GM18498 (cell line): ENCODE data around the gene C18orf32.
"Not testable (repeated sequence)": the region's sequence is repeated elsewhere in the genome, so short reads cannot be mapped to it uniquely, and the experiment has no call there.

Experiments used
- ATAC-seq: cut with Tn5 transposase; IDR thresholded peaks from one replicate; pipeline ENCODE4 v1.9.1; 2021; ENCODE audit warnings: mild to moderate bottlenecking, moderate library complexity; ENCODE audit not compliant: unreplicated experiment

C18orf32 gene

GRCh38 chr18:49472459-49472858, 14.6 kb downstream of the C18orf32 start:
- no peak for ATAC-seq

- no peak for ATAC-seq
Observed at GRCh38 chr18:49471532-49471931, 15.5 kb downstream of the C18orf32 start.

GRCh38 chr18:49467599-49467998, 19.4 kb downstream of the C18orf32 start:
- ATAC-seq: no peak

GRCh38 chr18:49467019-49467563, 19.9 kb downstream of the C18orf32 start:
- ATAC-seq: no peak

DNA sequence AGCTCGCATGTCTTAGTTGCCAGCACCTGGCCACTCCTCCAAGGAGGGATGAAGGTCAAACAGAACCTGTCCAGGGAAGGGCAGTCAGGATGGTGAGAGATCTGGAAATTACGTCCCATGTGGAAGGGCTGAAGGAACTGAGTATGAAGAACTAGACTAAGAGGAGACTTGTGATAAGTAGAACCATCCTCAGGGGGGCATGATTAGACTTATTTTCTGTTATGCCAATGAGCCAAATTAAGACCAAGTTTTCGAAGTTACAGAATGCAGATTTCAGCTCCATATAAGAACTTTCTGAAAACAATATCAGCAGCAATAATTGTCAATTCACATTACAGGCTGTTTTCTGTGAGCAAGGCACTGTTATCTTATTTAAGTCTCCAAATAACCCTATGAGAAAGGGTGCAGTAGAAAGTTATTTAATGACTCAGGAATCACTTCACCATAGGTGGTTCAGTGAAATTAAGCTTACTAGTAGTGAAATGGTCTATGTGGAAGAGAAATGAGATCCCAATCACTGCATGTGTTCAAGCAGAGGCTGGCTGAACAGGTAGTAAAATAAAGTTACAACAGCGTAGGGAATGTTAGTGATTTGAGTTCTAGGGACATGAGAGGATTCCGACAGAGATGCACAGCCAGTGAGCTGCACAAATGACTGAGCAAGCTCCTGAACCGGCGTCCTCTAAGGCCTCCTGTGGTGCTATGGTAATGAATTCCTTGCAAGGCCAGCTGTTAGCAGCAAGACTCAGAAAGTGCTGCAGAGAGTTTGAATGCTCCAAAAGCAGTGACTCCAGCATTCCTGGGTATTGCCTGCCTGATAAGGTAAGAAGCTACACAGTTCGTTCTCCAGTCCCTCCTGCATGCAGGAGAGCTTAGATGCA, 22.1 kb downstream of the C18orf32 start:
- ATAC-seq: no peak

GRCh38 chr18:49461602-49461977, 25.4 kb downstream of the C18orf32 start:
- ATAC-seq: no peak

- ATAC-seq: no peak
Observed at GRCh38 chr18:49460976-49461601, 25.9 kb downstream of the C18orf32 start.

- peak; percentile 43 for ATAC-seq
Observed at GRCh38 chr18:49459404-49460171, 27.4 kb downstream of the C18orf32 start.

- ATAC-seq: no peak
Observed at GRCh38 chr18:49457616-49458015, 29.4 kb downstream of the C18orf32 start.

DNA sequence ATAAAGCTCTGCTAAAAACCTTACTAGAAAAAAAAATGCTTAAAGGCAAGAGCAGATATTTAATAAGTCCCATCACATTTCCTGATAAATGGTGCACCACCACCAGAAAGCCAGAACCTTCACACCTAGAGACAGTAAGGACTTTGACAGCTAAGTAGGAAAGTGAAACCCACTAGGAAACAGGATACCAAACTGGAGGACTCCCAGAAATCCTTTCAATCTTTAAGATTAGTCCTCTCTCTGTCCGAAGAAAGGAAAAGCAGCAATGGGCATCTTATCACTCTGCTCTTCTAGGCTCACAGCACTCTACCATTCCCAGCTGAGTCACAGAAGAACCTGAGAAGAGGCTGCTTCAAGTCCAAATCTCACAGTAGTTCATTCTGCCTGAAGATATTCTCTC, 30.2 kb downstream of the C18orf32 start:
- no peak for ATAC-seq

GRCh38 chr18:49452534-49452933, 34.5 kb downstream of the C18orf32 start:
- not testable (repeated sequence) for ATAC-seq

DNA sequence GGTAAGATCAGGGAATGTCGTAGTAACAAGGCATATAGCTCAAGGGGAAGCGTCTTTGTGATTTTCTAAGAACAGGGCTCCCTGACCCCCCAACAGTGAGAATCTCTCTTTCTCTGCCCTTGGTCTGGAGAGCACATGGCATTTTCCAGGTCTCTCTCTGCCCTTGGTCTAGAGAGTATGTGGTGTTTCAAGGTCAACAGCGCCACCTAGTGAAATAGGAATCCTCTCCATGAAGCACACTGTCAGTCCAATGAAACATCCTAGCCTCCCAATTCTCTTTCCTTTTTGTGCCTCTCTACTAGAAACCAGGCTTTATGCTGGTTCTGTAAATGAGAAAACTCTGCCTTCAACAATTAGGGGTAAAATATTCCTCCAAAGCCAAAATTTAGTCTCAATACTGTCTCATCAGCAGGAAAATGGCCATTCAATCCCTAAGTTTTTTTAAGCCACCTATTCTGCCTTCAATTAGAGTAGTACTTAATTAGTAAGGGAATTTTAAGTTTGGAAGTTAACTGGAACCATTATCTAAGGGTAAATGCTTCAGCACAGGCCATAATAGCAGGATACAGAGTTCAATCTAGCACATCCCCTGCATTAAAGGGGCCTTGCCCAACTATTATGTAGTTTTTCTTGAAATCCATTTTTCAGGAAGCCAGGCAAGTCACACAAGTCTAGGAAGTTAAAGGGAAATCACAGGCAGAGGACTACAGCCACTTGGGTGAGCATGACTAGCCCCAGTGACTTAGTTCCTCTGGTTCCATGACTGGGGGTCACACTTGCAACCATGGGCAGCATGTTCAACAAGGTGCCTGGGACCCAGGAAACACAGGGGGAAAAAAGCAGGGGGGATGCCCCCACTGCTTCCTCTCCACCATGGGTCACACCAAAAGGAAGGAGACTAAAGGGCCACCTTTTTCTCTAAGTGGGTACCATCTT, 39.0 kb downstream of the C18orf32 start:
- no peak for ATAC-seq

- ATAC-seq: no peak
Observed at GRCh38 chr18:49446481-49446880, 40.6 kb downstream of the C18orf32 start.

- no peak for ATAC-seq
Observed at GRCh38 chr18:49444581-49444980, 42.5 kb downstream of the C18orf32 start.

DNA sequence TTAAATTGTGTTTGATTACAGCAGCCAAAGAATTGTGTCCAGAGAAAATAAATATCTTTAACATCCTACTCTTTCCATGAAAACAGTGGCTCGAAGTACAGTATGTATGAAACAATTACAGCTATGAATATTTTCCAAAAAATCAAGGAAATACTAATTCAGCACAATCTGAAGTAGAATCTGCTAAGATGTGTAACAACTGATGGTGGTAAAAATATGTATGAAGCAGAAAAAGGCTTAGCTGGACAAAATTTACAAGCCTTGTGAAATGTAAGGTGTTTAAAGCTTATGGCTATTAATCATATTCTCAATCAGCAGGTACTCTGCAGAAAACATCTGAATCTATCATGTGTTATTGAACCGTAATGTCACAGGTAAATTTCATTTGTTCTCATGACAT, 43.2 kb downstream of the C18orf32 start:
- no peak for ATAC-seq

DNA sequence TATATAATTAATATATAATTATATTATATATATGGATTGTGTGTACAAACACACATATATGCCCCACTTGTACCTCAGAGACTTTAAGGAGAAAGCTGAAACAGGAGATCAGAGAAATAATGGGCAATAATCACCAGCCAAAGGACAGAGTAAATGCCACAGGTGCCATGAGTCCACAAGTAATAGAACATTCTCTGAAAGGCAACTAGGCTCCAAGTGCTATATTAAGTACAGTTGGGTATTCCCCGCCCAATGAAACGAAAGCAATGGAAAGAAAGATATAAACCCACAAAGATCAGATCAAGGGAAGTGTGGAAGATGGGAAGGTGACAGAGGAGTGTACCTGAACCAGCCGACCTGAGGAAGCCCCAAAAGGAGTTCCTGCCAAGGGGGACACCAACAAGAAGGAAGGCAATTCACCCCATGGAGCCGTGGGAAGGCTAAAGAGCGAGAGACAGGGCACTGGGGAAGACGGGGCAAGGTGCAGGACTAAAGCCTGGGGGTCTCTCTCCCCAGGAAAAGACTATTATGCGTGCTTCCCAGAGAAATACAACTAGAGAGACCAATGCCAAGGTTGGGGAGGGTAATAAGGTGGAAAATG, 45.6 kb downstream of the C18orf32 start:
- no peak for ATAC-seq

DNA sequence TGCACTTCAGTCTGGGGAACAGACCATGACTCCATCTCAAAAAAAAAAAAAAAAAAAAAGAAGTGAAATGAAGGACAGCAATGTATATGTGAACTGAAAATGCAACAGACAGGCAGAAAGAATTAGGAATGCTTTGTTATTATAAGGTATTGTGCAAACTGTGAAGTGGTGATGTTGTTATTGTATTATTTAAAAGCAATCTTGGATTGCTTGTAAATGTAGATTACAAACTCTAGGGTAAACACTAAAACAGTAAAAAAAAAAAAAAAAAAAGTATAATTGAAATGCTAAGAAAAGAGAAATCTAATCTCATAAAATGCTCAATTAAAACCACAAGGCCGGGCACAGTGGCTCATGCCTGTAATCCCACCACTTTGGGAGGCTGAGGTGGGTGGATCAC, 51.9 kb downstream of the C18orf32 start:
- no peak for ATAC-seq

DNA sequence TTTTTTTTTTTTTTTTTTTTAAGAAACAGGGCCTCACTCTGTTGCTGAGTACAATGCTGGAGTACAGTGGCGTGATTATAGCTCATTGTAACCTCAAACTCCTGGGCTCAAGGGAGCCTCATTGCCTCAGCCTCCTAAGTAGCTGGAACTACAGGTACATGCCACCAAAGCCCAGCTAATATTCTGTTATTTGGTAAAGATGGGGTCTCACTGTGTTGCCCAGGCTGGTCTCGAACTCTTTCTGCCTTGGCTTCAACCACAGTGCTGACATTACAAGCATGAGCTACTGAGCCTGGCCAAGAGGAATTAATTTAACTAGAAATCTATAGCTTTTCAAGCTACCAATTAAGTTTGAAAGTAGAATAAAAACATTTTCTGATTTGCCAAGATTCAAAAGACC, 54.4 kb downstream of the C18orf32 start:
- ATAC-seq: no peak

GRCh38 chr18:49431165-49431962, 55.7 kb downstream of the C18orf32 start:
- ATAC-seq: no peak
